HEK293T (cell line): ENCODE results near the gene EPN1.

ENCODE experiments used
- CTBP1 ChIP-seq: fragments of 450-650 bp; IDR thresholded peaks from 2 replicates; pipeline ENCODE4 v1.6.1; 2016; ENCODE audit warnings: borderline replicate concordance
- NFRKB ChIP-seq: fragments of 450-650 bp; IDR thresholded peaks from 2 replicates; pipeline ENCODE4 v1.6.1; 2016; ENCODE audit warnings: mild to moderate bottlenecking, moderate library complexity

DNA sequence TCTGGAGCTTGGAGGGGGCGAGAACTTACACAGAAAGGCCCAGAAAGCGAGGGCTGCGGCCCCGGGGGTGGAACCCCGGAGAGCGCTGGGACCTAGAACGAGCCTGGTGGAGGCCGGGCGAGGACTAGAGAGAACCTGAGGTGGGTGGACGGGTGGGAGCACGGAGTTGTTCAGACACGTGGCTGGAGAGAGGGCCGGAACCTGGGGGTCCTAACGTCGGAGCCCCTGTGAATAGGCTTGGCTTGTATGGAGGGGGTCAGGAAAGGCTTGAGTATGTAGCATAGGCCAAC, 31.2 kb upstream of the EPN1 start:
- TF ChIP-seq CTBP1 (no peak), NFRKB (no peak)
